ENCODE results near the gene GPR119. TPM values are rescaled to one million over a fixed set of nuclear protein-coding genes. Genes with fewer than 3 reads are reported as not detected.
"Not testable (repeated sequence)": the region's sequence is repeated elsewhere in the genome, so short reads cannot be mapped to it uniquely, and the experiment has no call there.

The GPR119 gene
- total and polyA plus RNA-seq, 4 donors = 4.3 TPM; not detected in 3

DNA sequence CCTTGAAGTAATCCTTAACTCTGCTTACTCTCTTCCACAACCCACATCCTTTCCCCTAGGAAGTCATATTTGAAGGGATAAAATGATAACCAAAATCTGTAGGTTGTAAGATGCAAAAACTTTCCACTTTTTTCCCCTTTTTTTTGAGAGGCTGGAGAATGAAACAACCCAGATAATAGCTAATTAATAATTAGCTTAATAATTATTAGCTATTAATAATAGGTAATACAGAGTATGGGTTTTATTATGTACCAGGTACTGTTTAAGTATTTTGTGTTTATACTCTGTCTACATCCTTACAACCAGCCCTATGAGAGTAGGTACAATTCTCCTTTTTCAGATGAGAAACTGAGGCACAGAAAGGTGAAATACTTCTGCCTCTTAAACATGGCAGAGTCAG, 9.4 kb downstream of the GPR119 start:
- Histone ChIP-seq H3K27ac (ENCODE audit: low read depth in 1 of 2, low read length in 2 of 2) (no peak overlapping the region), H3K4me1 (ENCODE audit: control insufficient read depth in 4 of 4, insufficient read depth in 4 of 4, low read length in 3 of 4) (no peaks in the 10 kb centered on the region), H3K36me3 (ENCODE audit: control insufficient read depth in 4 of 4, insufficient read depth in 3 of 4, low read depth in 1 of 4, low read length in 3 of 4) (peaks cover 0 to 2% (median 0%) of the 10 kb centered on the region in 4 donors), H3K4me3 (ENCODE audit: low read depth in 1 of 3, low read length in 3 of 3) (no peak overlapping the region), H3K9ac (ENCODE audit: low read depth in 1 of 2, low read length in 2 of 2) (no peak overlapping the region), H3K27me3 (ENCODE audit: control insufficient read depth in 4 of 4, insufficient read depth in 4 of 4, low read length in 3 of 4) (no peaks in the 10 kb centered on the region), H3K9me3 (ENCODE audit: control insufficient read depth in 4 of 4, low read length in 3 of 4) (no peaks in the 10 kb centered on the region)
- no peak for DNase-seq (ENCODE audit: low spot score)
- TF ChIP-seq, protein P1, sequence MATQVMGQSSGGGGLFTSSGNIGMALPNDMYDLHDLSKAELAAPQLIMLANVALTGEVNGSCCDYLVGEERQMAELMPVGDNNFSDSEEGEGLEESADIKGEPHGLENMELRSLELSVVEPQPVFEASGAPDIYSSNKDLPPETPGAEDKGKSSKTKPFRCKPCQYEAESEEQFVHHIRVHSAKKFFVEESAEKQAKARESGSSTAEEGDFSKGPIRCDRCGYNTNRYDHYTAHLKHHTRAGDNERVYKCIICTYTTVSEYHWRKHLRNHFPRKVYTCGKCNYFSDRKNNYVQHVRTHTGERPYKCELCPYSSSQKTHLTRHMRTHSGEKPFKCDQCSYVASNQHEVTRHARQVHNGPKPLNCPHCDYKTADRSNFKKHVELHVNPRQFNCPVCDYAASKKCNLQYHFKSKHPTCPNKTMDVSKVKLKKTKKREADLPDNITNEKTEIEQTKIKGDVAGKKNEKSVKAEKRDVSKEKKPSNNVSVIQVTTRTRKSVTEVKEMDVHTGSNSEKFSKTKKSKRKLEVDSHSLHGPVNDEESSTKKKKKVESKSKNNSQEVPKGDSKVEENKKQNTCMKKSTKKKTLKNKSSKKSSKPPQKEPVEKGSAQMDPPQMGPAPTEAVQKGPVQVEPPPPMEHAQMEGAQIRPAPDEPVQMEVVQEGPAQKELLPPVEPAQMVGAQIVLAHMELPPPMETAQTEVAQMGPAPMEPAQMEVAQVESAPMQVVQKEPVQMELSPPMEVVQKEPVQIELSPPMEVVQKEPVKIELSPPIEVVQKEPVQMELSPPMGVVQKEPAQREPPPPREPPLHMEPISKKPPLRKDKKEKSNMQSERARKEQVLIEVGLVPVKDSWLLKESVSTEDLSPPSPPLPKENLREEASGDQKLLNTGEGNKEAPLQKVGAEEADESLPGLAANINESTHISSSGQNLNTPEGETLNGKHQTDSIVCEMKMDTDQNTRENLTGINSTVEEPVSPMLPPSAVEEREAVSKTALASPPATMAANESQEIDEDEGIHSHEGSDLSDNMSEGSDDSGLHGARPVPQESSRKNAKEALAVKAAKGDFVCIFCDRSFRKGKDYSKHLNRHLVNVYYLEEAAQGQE (IDR thresholded peaks at IDR 0.05) = no peak
- TF ChIP-seq JUND (IDR thresholded peaks at IDR 0.05) (no peak), FOXA1 (IDR thresholded peaks at IDR 0.05) (no peak), GABPA (IDR thresholded peaks at IDR 0.05 in 1 of 2, conservative IDR thresholded peaks at IDR 0.05 in 1 of 2) (no peak), NR2F2 (IDR thresholded peaks at IDR 0.05) (no peak), RXRA (IDR thresholded peaks at IDR 0.05) (no peak), HNF4G (IDR thresholded peaks at IDR 0.05) (no peak), EGR1 (IDR thresholded peaks at IDR 0.05; ENCODE audit: low read depth in 2 of 2) (no peak), RAD21 (IDR thresholded peaks at IDR 0.05) (no peak), TAF1 (conservative IDR thresholded peaks at IDR 0.05) (no peak), YY1 (IDR thresholded peaks at IDR 0.05) (no peak), FOXA2 (IDR thresholded peaks at IDR 0.05) (no peak), SP1 (IDR thresholded peaks at IDR 0.05) (no peak), HNF4A (conservative IDR thresholded peaks at IDR 0.05) (no peak)
- TF ChIP-seq, protein P2, sequence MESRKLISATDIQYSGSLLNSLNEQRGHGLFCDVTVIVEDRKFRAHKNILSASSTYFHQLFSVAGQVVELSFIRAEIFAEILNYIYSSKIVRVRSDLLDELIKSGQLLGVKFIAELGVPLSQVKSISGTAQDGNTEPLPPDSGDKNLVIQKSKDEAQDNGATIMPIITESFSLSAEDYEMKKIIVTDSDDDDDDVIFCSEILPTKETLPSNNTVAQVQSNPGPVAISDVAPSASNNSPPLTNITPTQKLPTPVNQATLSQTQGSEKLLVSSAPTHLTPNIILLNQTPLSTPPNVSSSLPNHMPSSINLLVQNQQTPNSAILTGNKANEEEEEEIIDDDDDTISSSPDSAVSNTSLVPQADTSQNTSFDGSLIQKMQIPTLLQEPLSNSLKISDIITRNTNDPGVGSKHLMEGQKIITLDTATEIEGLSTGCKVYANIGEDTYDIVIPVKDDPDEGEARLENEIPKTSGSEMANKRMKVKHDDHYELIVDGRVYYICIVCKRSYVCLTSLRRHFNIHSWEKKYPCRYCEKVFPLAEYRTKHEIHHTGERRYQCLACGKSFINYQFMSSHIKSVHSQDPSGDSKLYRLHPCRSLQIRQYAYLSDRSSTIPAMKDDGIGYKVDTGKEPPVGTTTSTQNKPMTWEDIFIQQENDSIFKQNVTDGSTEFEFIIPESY (IDR thresholded peaks at IDR 0.05) = no peak
- TF ChIP-seq, protein P3, sequence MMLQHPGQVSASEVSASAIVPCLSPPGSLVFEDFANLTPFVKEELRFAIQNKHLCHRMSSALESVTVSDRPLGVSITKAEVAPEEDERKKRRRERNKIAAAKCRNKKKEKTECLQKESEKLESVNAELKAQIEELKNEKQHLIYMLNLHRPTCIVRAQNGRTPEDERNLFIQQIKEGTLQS (IDR thresholded peaks at IDR 0.05) = no peak
- TF ChIP-seq, protein P4, sequence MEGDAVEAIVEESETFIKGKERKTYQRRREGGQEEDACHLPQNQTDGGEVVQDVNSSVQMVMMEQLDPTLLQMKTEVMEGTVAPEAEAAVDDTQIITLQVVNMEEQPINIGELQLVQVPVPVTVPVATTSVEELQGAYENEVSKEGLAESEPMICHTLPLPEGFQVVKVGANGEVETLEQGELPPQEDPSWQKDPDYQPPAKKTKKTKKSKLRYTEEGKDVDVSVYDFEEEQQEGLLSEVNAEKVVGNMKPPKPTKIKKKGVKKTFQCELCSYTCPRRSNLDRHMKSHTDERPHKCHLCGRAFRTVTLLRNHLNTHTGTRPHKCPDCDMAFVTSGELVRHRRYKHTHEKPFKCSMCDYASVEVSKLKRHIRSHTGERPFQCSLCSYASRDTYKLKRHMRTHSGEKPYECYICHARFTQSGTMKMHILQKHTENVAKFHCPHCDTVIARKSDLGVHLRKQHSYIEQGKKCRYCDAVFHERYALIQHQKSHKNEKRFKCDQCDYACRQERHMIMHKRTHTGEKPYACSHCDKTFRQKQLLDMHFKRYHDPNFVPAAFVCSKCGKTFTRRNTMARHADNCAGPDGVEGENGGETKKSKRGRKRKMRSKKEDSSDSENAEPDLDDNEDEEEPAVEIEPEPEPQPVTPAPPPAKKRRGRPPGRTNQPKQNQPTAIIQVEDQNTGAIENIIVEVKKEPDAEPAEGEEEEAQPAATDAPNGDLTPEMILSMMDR (IDR thresholded peaks at IDR 0.05; ENCODE audit: low read depth, low read length, missing input control) = no peak
- TF ChIP-seq, protein P5, sequence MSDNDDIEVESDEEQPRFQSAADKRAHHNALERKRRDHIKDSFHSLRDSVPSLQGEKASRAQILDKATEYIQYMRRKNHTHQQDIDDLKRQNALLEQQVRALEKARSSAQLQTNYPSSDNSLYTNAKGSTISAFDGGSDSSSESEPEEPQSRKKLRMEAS (IDR thresholded peaks at IDR 0.05) = no peak

GRCh38 chrX:130352050-130352449, 33.4 kb downstream of the GPR119 start:
- H3K4me1 ChIP-seq (ENCODE audit: control insufficient read depth in 4 of 4, insufficient read depth in 4 of 4, low read length in 3 of 4); H3K4me3 ChIP-seq (ENCODE audit: low read depth in 1 of 3, low read length in 3 of 3); H3K27me3 ChIP-seq (ENCODE audit: control insufficient read depth in 4 of 4, insufficient read depth in 4 of 4, low read length in 3 of 4); H3K9me3 ChIP-seq (ENCODE audit: control insufficient read depth in 4 of 4, low read length in 3 of 4); DNase-seq (ENCODE audit: low spot score); H3K9ac ChIP-seq (ENCODE audit: low read depth in 1 of 2, low read length in 2 of 2); H3K27ac ChIP-seq (ENCODE audit: low read depth in 1 of 2, low read length in 2 of 2); H3K36me3 ChIP-seq (ENCODE audit: control insufficient read depth in 4 of 4, insufficient read depth in 3 of 4, low read depth in 1 of 4, low read length in 3 of 4): not testable (repeated sequence)
- 97% methylated on average over 1 of the region's 1 CpG for WGBS

All from liver (tissue), 9 donors.